Upper lobe of left lung (tissue), 6 donors: Measurements from ENCODE around the gene CAMK2G. TPM values are rescaled to one million over a fixed set of nuclear protein-coding genes. Genes with fewer than 3 reads are reported as not detected.

Experiments
- ATAC-seq, 2 donors: fragments of 200-7000 bp; cut with Tn5 transposase; one replicate each; pipeline ENCODE4 v1.9.1; 2022; ENCODE audit warnings: mild to moderate bottlenecking in 2 of 2, moderate library complexity in 2 of 2; ENCODE audit not compliant: low FRiP score in 2 of 2
- DNase-seq, 2 donors: peaks; one replicate each; pipeline ENCODE4 v3.0.0-alpha.2; 2019 to 2020
- H3K27ac ChIP-seq, 4 donors: fragments of 200-600 bp; sonication (generic); one replicate each; pipeline ENCODE4 v1.5.1; 2016 to 2019
- H3K27me3 ChIP-seq, 4 donors: fragments of 200-600 bp; sonication (generic); one replicate each; pipeline ENCODE4 v1.5.1; 2017 to 2019
- H3K36me3 ChIP-seq, 4 donors: fragments of 200-600 bp; sonication (generic); one replicate each; pipeline ENCODE4 v1.5.1; 2016 to 2019
- H3K4me1 ChIP-seq, 4 donors: fragments of 200-600 bp; sonication (generic); one replicate each; pipeline ENCODE4 v1.5.1; 2018 to 2019
- H3K4me3 ChIP-seq, 4 donors: fragments of 200-600 bp; sonication (generic); one replicate each; pipeline ENCODE4 v1.5.1; 2017 to 2019; ENCODE audit warnings: mild to moderate bottlenecking in 2 of 4, moderate library complexity in 1 of 4
- H3K9me3 ChIP-seq, 4 donors: fragments of 200-600 bp; sonication (generic); one replicate each; pipeline ENCODE4 v1.5.1; 2018 to 2019
- EP300 ChIP-seq, 4 donors: sonication (generic); formaldehyde crosslinking; IDR thresholded peaks; one replicate each; pipeline ENCODE4 v1.5.1; 2017; ENCODE audit warnings: antibody characterized with exemption in 4 of 4, control low read depth in 2 of 4
- POLR2A ChIP-seq, 4 donors: fragments of 450-650 bp; IDR thresholded peaks; one replicate each; pipeline ENCODE4 v1.5.1; 2016 to 2017; ENCODE audit warnings: antibody characterized with exemption in 4 of 4, mild to moderate bottlenecking in 2 of 4
- POLR2AphosphoS5 ChIP-seq, 2 donors: sonication (generic); formaldehyde crosslinking; IDR thresholded peaks; one replicate each; pipeline ENCODE4 v1.5.1; 2017; ENCODE audit warnings: antibody characterized with exemption in 2 of 2
- WGBS, 2 donors: methylation state at CpG; one replicate each; pipeline ENCODE4 v1.1.5; 2017 to 2018; 5-methylcytosine and 5-hydroxymethylcytosine counted together
- total RNA-seq, 6 donors: library from RNA; depleted of rRNA in 4 of 6; stranded (reverse); fragments of >200 nt in 4 of 6; gene quantifications; one replicate each; pipeline versions ENCODE4 v1.1.0 to v1.2.1, GENCODE V29; 2016 to 2021
- TF ChIP-seq, protein P1 (sequence below), 6 experiments: fragments of 450-650 bp in 4 of 6; fragments of 200-600 bp in 2 of 6; sonication (generic) in 2 of 6; IDR thresholded peaks; one replicate each; pipeline ENCODE4 v1.5.1; 2016 to 2019; ENCODE audit warnings: antibody characterized with exemption in 6 of 6
- donor health status: DM: no; HTN: no; CAD: no; lungs with moderate emphysema.
- donor health status: DM: no; HTN: yes; CAD: no; lungs with severe emphysema.

The CAMK2G gene
- total RNA-seq, 6 donors from 2014 or later, result 25.7 to 52.3 (median 43.0) TPM

DNA sequence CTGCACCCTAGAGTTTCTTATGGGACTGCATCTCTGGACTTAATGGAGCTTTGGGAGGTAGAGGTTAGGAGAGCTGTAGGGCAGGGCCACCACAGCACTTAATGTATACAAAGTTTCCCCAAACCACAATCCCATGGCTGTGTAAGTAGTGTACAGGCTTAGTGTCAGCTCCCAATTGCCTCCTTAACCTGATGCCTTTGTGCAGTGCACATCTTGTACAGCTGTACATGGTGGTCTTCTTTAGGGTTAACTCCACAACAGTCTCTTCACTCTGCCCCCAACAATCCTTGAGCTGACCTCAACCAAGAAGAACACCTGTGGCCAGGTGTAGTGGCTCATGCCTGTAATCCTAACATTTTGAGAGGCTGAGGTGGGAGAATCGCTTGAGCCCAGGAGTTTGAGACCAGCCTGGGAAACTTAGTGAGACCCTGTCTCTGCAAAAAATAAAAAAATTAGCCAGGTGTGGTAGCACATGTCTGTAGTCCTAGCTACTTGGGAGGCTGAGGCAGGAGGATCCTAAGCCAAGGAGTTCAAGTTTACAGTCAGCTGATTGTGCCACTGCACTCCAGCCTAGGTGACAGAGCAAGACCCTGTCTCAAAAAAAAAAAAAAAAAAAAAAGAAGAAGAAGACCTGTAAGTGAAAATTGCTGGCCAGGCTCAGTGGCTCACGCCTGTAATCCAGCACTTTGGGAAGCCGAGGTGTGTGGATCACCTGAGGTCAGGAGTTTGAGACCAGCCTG, 43.4 kb upstream of the CAMK2G start:
- Histone ChIP-seq H3K4me3 (no peak overlapping the region), H3K36me3 (peaks cover 0 to 11% (median 0%) of the 10 kb centered on the region in 4 donors), H3K4me1 (peaks cover 8 to 19% (median 15%) of the 10 kb centered on the region in 4 donors), H3K9me3 (peaks cover 0 to 2% (median 0%) of the 10 kb centered on the region in 4 donors), H3K27me3 (no peaks in the 10 kb centered on the region), H3K27ac (peak overlapping the region in 1 of 4 donors; percentile 45)
- 95 to 97% methylated on average over 3 of the region's 3 CpGs for whole genome bisulfite sequencing, 2 donors
- TF ChIP-seq POLR2AphosphoS5 (IDR thresholded peaks at IDR 0.05) (no peak), POLR2A (IDR thresholded peaks at IDR 0.05) (no peak), EP300 (IDR thresholded peaks at IDR 0.05) (no peak)
- TF ChIP-seq, protein P1, sequence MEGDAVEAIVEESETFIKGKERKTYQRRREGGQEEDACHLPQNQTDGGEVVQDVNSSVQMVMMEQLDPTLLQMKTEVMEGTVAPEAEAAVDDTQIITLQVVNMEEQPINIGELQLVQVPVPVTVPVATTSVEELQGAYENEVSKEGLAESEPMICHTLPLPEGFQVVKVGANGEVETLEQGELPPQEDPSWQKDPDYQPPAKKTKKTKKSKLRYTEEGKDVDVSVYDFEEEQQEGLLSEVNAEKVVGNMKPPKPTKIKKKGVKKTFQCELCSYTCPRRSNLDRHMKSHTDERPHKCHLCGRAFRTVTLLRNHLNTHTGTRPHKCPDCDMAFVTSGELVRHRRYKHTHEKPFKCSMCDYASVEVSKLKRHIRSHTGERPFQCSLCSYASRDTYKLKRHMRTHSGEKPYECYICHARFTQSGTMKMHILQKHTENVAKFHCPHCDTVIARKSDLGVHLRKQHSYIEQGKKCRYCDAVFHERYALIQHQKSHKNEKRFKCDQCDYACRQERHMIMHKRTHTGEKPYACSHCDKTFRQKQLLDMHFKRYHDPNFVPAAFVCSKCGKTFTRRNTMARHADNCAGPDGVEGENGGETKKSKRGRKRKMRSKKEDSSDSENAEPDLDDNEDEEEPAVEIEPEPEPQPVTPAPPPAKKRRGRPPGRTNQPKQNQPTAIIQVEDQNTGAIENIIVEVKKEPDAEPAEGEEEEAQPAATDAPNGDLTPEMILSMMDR (IDR thresholded peaks at IDR 0.05), result no peak
- no peak for ATAC-seq
- no peak for DNase-seq

DNA sequence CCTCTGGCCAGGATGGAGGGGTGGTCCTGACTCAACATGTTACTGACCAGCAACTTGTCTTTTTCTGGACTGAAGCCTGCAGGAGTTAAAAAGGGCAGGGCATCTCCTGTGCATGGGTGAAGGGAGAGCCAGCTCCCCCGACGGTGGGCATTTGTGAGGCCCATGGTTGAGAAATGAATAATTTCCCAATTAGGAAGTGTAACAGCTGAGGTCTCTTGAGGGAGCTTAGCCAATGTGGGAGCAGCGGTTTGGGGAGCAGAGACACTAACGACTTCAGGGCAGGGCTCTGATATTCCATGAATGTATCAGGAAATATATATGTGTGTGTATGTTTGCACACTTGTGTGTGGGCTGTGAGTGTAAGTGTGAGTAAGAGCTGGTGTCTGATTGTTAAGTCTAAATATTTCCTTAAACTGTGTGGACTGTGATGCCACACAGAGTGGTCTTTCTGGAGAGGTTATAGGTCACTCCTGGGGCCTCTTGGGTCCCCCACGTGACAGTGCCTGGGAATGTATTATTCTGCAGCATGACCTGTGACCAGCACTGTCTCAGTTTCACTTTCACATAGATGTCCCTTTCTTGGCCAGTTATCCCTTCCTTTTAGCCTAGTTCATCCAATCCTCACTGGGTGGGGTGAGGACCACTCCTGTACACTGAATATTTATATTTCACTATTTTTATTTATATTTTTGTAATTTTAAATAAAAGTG, 42.6 kb upstream of the CAMK2G start:
- TF ChIP-seq POLR2AphosphoS5 (IDR thresholded peaks at IDR 0.05) (no peak), EP300 (IDR thresholded peaks at IDR 0.05) (no peak), POLR2A (IDR thresholded peaks at IDR 0.05) (no peak)
- TF ChIP-seq, protein P1 (IDR thresholded peaks at IDR 0.05), result no peak
- H3K4me3 ChIP-seq, result no peak overlapping the region
- H3K27me3 ChIP-seq, result no peaks in the 10 kb centered on the region
- H3K36me3 ChIP-seq, result peaks cover 0 to 11% (median 0%) of the 10 kb centered on the region in 4 donors
- ATAC-seq (no peak), DNase-seq (peak in 1 of 2 donors; percentile 57)
- H3K9me3 ChIP-seq, result peaks cover 0 to 2% (median 0%) of the 10 kb centered on the region in 4 donors
- H3K27ac ChIP-seq, result peak overlapping the region in 3 of 4 donors; percentile 45 to 49 (median 45)
- peaks cover 10 to 27% (median 17%) of the 10 kb centered on the region in 4 donors for H3K4me1 ChIP-seq
- WGBS, 2 donors, result 34 to 44% methylated on average over 5 of the region's 5 CpGs

DNA sequence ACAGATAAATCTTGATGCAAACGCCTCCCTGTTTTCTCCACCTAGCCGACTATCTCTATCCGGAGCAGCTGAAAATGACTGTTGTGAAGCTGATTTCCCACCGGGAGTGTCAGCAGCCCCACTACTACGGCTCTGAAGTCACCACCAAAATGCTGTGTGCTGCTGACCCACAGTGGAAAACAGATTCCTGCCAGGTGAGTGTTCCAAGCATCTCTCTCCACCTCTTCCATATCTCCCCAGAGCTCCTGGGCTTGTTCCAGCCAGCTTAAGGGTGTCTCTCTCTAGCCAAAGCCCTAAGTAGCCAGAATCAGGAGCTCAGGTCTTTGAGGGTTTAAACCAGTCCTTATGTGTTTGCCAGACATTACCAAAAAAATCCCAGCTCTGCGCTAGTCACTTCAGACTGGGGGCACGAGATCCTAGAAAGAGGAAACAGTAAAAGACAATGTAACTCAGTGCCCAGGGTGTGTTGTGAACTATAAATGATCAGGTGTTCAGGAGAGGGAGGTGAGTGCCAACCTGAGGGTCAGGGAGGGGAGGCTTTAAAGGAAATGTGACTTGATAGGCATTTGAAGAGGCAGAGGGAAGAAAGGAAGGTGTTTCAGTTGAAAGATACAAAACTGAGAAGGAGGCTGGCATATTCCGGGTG, 41.0 kb upstream of the CAMK2G start:
- no peak overlapping the region for H3K4me3 ChIP-seq
- no peak for TF ChIP-seq POLR2A (IDR thresholded peaks at IDR 0.05)
- TF ChIP-seq POLR2AphosphoS5 (IDR thresholded peaks at IDR 0.05), result no peak
- no peak for TF ChIP-seq EP300 (IDR thresholded peaks at IDR 0.05)
- TF ChIP-seq, protein P1 (IDR thresholded peaks at IDR 0.05), result no peak
- no peak for ATAC-seq
- DNase-seq, result no peak
- peaks cover 26 to 43% (median 31%) of the 10 kb centered on the region in 4 donors for H3K4me1 ChIP-seq
- H3K27ac ChIP-seq, result peak overlapping the region in 1 of 4 donors; percentile 37
- H3K9me3 ChIP-seq, result peaks cover 0 to 2% (median 0%) of the 10 kb centered on the region in 4 donors
- H3K27me3 ChIP-seq, result no peaks in the 10 kb centered on the region
- peaks cover 0 to 11% (median 0%) of the 10 kb centered on the region in 4 donors for H3K36me3 ChIP-seq
- 77 to 80% methylated on average over 7 to 8 of the region's 8 CpGs for WGBS, 2 donors

DNA sequence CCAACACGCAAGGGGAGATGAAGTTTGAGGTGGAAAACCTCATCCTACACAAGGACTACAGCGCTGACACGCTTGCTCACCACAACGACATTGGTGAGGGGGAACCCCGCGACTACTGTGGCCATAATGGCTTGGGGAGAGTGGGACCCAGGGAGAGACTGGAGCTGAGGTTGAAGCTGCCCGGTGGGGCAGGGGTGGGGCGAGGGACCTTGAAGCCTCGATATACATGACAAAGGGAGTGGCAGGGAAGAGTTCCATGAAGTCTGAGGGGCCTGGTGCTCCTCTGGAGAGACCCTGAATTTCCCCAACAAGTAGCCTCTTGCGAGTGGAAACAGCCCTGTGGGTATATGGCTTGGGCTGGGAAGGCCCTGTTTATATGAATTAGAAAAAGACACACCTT, 39.7 kb upstream of the CAMK2G start:
- Histone ChIP-seq H3K27ac (no peak overlapping the region), H3K36me3 (peaks cover 0 to 11% (median 0%) of the 10 kb centered on the region in 4 donors), H3K27me3 (no peaks in the 10 kb centered on the region), H3K4me3 (no peak overlapping the region), H3K9me3 (peaks cover 0 to 2% (median 0%) of the 10 kb centered on the region in 4 donors), H3K4me1 (peaks cover 34 to 52% (median 40%) of the 10 kb centered on the region in 4 donors)
- no peak for TF ChIP-seq EP300 (IDR thresholded peaks at IDR 0.05)
- TF ChIP-seq, protein P1 (IDR thresholded peaks at IDR 0.05), result no peak
- TF ChIP-seq POLR2AphosphoS5 (IDR thresholded peaks at IDR 0.05), result no peak
- TF ChIP-seq POLR2A (IDR thresholded peaks at IDR 0.05), result no peak
- DNase-seq, result peak in 1 of 2 donors; percentile 20
- ATAC-seq, result no peak
- 85% methylated on average over 10 of the region's 10 CpGs for WGBS, 2 donors
